DMS53 treated with DMSO at 0.1 percent for 48 hours (cell line): ENCODE measurements around the gene PRC1.
"Not testable (repeated sequence)": the region's sequence is repeated elsewhere in the genome, so short reads cannot be mapped to it uniquely, and the experiment has no call there.

ENCODE experiments used
- DNase-seq: peaks from one replicate; lab custom pipeline; 2025; ENCODE audit not compliant: unreplicated experiment; lab: John Stamatoyannopoulos, UW

The PRC1 gene

DNA sequence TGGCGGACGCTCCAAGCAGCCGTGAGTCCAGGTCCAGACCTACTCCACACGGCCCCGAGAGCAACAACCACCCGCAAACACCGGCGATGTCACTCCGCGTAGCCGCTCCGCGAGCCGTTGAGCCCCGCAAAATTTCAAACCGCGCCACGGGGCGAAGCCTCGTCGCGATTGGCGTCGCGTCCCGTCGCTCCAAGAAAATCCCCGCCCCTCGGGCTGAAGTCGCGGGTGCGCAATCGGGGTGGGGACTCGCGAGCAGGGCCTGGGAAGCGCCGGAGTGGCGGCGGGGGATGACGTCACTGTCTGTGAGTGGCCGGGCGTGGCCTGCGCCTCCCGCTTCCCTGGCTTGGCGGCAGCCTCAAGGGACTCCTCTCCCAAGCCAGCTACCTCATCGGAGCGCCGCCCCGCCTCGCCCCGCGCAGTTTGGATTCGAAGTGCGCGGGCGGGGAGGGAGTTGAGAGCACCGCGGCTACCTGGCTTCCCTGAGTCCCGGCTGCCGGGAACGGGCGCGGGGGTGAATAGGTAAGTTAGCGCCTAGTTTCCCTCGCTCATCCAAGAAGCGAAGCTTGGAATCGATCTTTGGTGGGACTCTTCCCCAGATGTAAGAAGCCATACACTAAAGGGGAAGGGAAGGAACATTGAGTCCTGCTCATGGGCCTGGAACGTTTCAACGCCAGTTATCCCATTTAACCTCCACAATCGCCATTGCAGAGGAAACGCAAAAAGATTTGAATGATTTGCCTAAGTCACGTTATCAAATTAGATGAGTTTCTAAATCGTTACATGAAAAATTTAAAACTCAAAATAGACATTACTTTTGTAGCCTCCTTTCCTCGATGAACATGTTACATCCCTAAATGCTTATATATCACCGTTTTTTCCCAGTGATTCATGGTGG is at the start of gene PRC1:
Gene PRC1 (minus strand): TSS at position 119 of the 895 bp plus-strand sequence. CDS start 118 bp downstream, at position 1.
- DNase-seq: peak; percentile 86

- no peak for DNase-seq
Measured at GRCh38 chr15:91043202-91043874, 49.0 kb upstream of the PRC1 start.

GRCh38 chr15:91040856-91041255 is 46.5 kb upstream of the PRC1 start:
- peak; percentile 49 for DNase-seq

DNA sequence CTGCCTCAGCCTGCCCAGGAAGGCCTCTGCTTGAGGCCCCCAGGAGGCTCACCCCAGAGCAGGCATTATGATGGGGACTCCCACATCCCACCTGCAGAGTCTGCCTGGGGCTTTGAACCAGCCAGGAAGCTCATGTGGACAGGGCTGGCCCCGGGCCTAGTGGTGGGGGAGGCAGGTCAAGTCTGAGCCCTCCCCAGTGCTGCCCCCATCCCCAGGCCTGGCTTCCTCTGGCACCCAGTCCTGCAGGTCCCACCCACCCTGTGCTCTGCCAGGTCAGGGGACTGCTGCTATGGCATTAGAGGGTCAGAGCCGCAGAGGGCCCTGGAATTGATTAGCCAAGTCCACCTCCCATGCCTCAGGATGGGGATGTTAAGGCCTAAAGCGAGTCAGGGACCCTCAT is 45.7 kb upstream of the PRC1 start:
- DNase-seq: no peak

DNA sequence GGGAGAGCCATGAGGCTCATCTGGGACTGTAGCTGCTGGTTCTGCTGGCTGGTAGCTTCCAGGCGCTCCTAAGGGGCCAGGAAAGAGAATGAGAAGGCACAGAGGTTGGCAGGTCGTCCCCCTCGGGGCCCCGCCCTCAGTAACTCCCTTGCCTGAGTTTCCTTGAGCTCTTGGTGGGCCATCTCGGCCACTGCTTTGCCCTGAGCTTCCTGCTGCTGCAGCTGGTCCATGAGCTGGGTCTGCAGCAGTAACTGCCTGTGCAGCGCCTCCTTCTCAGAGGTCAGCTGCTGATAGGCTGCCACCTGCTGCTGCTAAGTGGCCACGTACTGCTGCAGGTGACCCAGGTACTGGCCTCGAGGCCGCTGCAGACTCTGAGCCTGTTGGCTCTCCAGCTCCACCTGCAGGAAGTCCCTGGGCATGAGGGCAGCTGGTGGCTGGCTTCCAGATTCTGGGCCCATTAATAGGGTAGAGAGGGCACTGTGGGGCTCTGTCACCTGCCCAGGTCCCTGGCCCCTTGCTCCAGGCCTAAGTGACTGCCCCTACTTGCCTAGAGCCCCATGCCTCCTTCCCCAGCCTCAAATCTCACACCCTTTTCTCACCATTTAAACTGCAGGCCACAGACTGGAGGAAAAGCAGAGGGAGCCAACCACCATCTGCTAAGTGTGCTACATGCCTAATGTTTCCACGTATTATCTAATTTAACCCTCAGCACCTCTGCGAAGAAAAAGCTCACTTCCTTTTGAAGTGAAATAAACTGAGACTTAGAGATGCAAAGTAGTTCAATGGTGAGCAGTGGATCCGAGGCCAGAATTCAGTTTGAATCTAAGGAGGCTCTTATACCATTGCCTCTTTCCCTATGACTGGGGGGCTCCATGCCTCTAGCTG is 38.8 kb upstream of the PRC1 start:
- peak; percentile 76 for DNase-seq

DNA sequence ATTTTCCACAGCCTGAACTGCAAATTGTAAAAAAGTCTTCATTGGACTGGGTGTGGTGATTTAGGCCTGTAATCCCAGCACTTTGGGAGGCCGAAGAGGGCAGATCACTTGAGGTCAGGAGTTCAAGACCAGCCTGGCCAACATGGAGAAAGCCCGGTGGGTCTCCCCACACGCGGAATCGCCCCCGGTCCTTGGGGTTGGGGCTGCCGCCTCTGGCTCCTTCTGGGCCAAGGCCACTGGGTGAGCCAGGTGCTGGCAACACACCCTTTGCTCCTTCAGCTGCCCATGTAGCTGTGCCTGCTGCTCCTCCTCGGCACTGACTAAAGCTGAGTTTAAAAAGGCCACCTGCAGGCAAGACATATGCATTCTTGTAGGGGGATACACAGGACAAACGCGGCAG is 37.5 kb upstream of the PRC1 start:
- no peak for DNase-seq

DNA sequence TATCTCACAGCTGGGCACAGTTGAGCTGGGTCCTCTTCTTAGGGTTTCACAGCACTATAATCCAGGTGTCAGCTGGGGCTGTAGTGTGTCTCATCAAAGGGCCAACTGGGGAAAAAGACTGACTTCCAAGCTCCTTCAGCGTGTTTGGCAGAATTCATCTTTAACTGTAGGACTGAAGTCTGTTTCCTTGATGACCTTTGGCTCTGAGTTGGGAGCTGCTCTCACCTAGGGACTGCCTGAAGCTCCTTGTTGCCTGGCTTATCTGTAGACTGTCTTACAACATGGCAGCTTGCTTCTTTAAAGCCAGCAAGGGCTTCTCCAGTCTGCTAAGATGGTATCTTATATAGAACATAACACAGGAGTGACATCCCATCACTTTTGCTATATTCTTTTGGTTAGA is 33.3 kb upstream of the PRC1 start:
- no peak for DNase-seq

DNA sequence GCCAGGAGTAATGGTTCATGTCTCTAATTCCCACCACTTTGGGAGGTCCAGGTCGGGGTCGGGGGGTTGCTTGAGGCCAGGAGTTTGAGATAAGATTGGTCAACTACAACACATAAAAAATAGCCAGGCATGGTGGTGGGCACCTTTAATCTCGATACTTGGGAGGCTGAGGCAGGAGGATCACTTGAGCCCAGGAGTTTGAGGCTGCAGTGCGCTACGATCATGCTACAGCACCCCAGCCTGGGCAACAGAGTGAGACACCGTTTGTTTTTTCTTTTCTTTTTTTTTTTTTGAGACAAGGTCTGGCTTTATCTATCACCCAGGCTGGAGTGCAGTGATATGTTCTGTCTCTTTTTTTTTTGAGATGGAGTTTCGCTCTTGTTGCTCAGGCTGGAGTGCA is 29.4 kb upstream of the PRC1 start:
- no peak for DNase-seq

GRCh38 chr15:91022832-91023129 is 28.4 kb upstream of the PRC1 start:
- peak; percentile 22 for DNase-seq

DNA sequence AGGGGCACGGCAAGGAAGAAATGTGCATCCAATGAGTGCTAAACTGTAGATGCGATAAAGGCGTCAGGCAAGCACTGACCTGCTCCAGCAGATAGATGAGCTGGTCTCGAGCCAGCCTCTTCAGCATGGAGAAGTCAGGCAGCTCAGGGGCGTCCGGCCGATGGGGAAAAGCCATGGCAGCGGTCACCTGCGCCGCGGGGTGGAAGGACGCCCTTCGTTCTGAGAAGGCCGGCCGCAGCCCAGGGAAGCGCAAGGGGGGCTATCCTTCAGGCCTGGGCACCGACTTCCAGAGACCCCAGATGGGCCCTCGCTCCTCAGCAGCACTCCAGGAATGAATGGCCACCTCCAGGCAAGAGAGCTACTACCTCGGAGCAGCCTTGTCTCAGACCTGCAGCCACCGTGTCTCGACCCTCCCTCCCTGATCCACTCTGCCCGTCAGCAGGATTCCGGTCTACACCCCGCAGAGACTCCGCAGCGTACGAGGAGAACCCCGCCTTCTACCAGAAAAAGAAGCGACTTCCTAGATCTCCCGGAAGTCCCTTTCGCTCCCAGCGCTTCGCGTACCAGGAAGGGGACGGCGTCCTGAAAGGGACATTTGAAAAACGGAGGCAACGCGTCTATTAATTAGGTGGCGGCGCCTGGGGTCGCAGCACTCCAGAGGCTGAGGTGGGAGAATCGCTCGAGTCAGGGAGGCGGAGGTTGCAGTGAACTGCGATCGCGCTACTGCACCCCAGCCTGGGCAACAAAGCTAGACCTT is 27.9 kb upstream of the PRC1 start, which contains the start of gene VPS33B:
Gene VPS33B (minus strand): TSS at position 520 of the 757 bp plus-strand sequence. CDS start 345 bp downstream, at position 175.
- peak; percentile 64 for DNase-seq

DNA sequence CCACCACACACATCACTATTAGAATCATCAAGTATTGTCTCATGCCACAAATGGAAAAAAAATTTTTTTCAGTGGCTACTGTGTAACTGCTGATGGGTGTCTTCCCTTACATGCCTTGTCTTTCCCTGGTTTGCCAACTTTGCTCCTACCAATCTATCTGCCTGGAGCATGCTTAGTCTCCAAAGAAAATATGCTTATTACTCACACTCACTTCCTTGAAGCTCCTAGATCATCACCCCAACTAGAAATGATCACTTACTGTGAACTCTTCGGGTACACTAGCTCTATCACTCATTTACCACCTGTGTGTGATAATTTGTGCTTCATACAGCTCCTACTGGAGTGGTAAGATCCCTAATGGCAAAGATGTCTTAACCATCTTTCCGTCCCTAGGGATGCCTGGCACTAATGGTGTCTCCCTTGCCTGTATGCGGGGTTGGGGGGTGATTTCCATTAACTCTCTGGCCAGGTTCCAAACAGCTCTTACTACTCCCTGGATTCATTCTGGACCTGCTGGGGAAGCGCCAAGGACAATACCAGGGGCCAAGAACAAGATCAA is 27.3 kb upstream of the PRC1 start:
- no peak for DNase-seq

DNA sequence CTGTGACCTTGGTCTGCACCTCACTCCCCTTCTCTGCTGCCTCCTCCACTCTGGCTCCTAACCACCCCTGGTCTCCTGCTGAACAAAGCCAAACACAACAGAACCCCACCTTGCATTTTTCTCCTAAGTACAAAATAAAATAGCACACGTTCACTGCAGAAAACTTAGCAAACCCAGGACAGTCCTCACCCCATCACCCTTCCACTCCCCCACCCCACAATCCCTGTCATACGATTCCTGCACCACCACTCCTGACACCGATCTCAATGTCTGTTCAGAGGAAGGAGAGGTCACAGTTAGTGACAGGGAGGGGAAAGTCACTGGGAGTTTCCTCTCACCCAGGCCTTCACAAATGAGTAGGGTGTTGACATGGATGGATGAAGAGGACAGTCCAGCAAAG is 23.8 kb upstream of the PRC1 start:
- no peak for DNase-seq

- DNase-seq: no peak
Measured at GRCh38 chr15:91017716-91018115, 23.4 kb upstream of the PRC1 start.

- not testable (repeated sequence) for DNase-seq
Measured at GRCh38 chr15:91013701-91014100, 19.4 kb upstream of the PRC1 start.

DNA sequence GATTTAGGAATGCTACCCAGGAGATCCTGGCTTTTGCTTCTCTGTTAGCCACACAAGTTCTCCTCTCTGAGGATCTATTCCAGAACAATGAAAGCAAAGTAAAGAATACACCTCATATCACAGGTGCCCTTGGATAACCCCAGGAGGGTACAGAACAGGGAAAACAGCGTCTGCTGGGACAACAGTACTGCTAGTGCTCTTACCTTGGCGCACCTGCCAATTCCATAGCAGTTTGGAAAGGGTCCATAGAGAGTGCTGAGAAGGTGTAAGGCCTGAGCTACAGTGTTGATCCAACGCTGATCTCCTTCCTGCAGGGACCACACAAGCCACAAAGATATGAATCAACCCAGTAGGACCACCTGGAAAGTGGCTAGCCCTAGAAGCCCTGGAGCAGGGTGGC is 12.9 kb upstream of the PRC1 start:
- no peak for DNase-seq

- no peak for DNase-seq
Measured at GRCh38 chr15:91001209-91001608, 6.9 kb upstream of the PRC1 start.

DNA sequence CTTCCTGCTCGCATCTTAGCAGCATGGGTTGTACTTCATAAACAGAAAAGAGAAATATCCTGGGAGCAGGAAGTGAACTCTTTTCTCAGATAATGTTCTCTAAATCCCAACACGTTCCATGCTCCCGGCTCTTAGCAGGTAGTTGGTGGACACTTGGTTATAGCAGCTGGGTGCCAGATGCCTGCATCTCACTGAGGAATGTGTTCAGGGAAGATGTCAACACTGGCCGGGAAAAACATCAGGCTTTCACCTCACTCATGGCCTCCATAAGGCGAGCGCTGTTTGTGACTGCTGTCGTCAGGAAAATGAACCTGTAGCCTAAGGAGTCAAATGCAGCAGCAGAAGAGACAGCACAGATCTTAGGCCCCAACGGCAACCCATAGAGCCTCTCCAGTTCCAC is 4.4 kb upstream of the PRC1 start:
- no peak for DNase-seq

GRCh38 chr15:90994059-90994416 is 297 bp downstream of the PRC1 start:
- DNase-seq: no peak

- DNase-seq: no peak
Measured at GRCh38 chr15:90991587-90992285, 2.6 kb downstream of the PRC1 start.

DNA sequence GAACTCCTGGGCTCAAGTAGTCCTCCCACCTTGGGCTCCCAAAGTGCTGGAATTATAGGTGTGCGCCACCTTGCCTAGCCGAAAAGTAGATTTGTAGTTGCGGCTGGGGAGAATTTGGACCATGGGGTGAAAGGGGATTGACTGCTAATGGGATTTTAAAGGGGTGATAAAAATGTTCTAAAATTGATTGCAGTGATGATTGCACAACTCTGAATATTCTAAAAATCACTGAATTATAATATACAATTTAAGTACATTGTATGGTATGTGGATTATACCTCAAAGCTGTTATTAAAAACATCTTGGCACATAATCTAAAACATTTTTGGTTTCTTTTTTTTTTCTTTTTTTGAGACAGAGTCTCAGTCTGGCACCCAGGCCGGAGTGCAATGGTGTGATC is 3.9 kb downstream of the PRC1 start:
- DNase-seq: no peak
